ENCODE measurements around the gene CACNB4. TPM values are rescaled to one million over a fixed set of nuclear protein-coding genes. Genes with fewer than 3 reads are reported as not detected.
A peak's percentile ranks its signal among the peaks of the same experiment; 100 is the strongest.

Gene CACNB4
- total and polyA plus RNA-seq, 9 of the 15 experiments (the other 6 are each of a cell fraction or from before 2014, with no cell fraction given) = 0.01 to 0.20 (median 0.04) TPM; not detected in 1

- TF ChIP-seq ZBTB40 (IDR thresholded peaks at IDR 0.05) (no peak), ZBTB40 (CRISPR knock-in tag; IDR thresholded peaks at IDR 0.05) (no peak), DMBX1 (CRISPR knock-in tag; IDR thresholded peaks at IDR 0.05; ENCODE audit: borderline replicate concordance) (no peak), KDM1A (IDR thresholded peaks at IDR 0.05) (peak in 1 of 2 experiments; percentile 60; a peak in 1 of 4 replicates), CHD1 (IDR thresholded peaks at IDR 0.05; ENCODE audit: low read length) (no peak), BCOR (IDR thresholded peaks at IDR 0.05) (peak; percentile 86), ZFP1 (CRISPR knock-in tag; IDR thresholded peaks at IDR 0.05) (no peak), CSDE1 (IDR thresholded peaks at IDR 0.05) (no peak), BRD4 (IDR thresholded peaks at IDR 0.05) (no peak), JUND (IDR thresholded peaks at IDR 0.05; ENCODE audit: borderline replicate concordance, low read depth, low read length) (no peak), JUND (tag; IDR thresholded peaks at IDR 0.05; ENCODE audit: borderline replicate concordance, low read depth, low read length) (no peak), SUPT5H (IDR thresholded peaks at IDR 0.05) (0 out of 2 replicates have a peak, but pooled peaks have one; percentile 23), POLR2A (conservative IDR thresholded peaks at IDR 0.05) (0 out of 2 replicates have a peak, but pooled peaks have one; percentile 28), ZNF146 (CRISPR knock-in tag; IDR thresholded peaks at IDR 0.05; ENCODE audit: unreplicated experiment) (peak; percentile 99)
These were observed 307.3 kb downstream of the CACNB4 start (continued) for GRCh38 chr2:151791545-151791944.

Data from K562 (cell line).